HEK293T (cell line): ENCODE measurements around the gene ZNF627.

Experiments used
- ARNT ChIP-seq: fragments of 450-650 bp; IDR thresholded peaks from 2 replicates; pipeline ENCODE4 v1.6.1; 2017; ENCODE audit warnings: mild to moderate bottlenecking
- BHLHE40 ChIP-seq: fragments of 450-650 bp; IDR thresholded peaks from 2 replicates; pipeline ENCODE4 v1.6.1; 2016; ENCODE audit warnings: mild to moderate bottlenecking, moderate library complexity, borderline replicate concordance
- CTBP1 ChIP-seq: fragments of 450-650 bp; IDR thresholded peaks from 2 replicates; pipeline ENCODE4 v1.6.1; 2016; ENCODE audit warnings: borderline replicate concordance
- ELF4 ChIP-seq: fragments of 450-650 bp; IDR thresholded peaks from 2 replicates; pipeline ENCODE4 v1.6.1; 2017; ENCODE audit warnings: antibody characterized with exemption
- FOXA1 ChIP-seq: fragments of 450-650 bp; IDR thresholded peaks from 2 replicates; pipeline ENCODE4 v1.6.1; 2016; ENCODE audit warnings: mild to moderate bottlenecking
- FOXM1 ChIP-seq: fragments of 450-650 bp; IDR thresholded peaks from 2 replicates; pipeline ENCODE4 v1.6.1; 2017; ENCODE audit warnings: mild to moderate bottlenecking, borderline replicate concordance
- L3MBTL2 ChIP-seq: fragments of 450-650 bp; conservative IDR thresholded peaks from 2 replicates; pipeline ENCODE4 v1.6.1; 2016; ENCODE audit warnings: mild to moderate bottlenecking
- LEF1 ChIP-seq: fragments of 450-650 bp; IDR thresholded peaks from 2 replicates; pipeline ENCODE4 v1.6.1; 2017; ENCODE audit warnings: mild to moderate bottlenecking, borderline replicate concordance
- NFRKB ChIP-seq: fragments of 450-650 bp; IDR thresholded peaks from 2 replicates; pipeline ENCODE4 v1.6.1; 2016; ENCODE audit warnings: mild to moderate bottlenecking, moderate library complexity
- PKNOX1 ChIP-seq: fragments of 450-650 bp; IDR thresholded peaks from 2 replicates; pipeline ENCODE4 v1.6.1; 2016
- SP1 ChIP-seq: fragments of 450-650 bp; IDR thresholded peaks from 2 replicates; pipeline ENCODE4 v1.6.1; 2017
- SUZ12 ChIP-seq: fragments of 450-650 bp; IDR thresholded peaks from 2 replicates; pipeline ENCODE4 v1.6.1; 2016; ENCODE audit warnings: mild to moderate bottlenecking
- TARDBP ChIP-seq: fragments of 450-650 bp; IDR thresholded peaks from 2 replicates; pipeline ENCODE4 v1.6.1; 2016
- ZNF384 ChIP-seq: fragments of 450-650 bp; IDR thresholded peaks from 2 replicates; pipeline ENCODE4 v1.6.1; 2016

- TF ChIP-seq FOXA1: no peak
- TF ChIP-seq SP1: no peak
- TF ChIP-seq ZNF384: no peak
- no peak for TF ChIP-seq FOXM1
- TF ChIP-seq ELF4: no peak
- TF ChIP-seq SUZ12: no peak
- no peak for TF ChIP-seq PKNOX1
- TF ChIP-seq ARNT: no peak
- no peak for TF ChIP-seq LEF1
- TF ChIP-seq L3MBTL2: no peak
- no peak for TF ChIP-seq TARDBP
- TF ChIP-seq CTBP1: no peak
- no peak for TF ChIP-seq NFRKB
- no peak for TF ChIP-seq BHLHE40
Measured at GRCh38 chr19:11641244-11641643, 44.0 kb downstream of the ZNF627 start.
